ENCODE data around the gene PRELP. TPM values are rescaled to one million over a fixed set of nuclear protein-coding genes. Genes with fewer than 3 reads are reported as not detected.

PRELP gene
- total and polyA plus RNA-seq, 9 of the 15 experiments (the other 6 are each of a cell fraction or from before 2014, with no cell fraction given), result 0.04 TPM; not detected in 8

GRCh38 chr1:203507759-203508158 is 32.2 kb downstream of the PRELP start:
- peaks cover 2% of the 10 kb centered on the region; the same call in 1 of the 2 replicates for H4K20me1 ChIP-seq (replicated peaks; ENCODE audit: control insufficient read depth, insufficient read depth, low read length)
- DNase-seq (ENCODE audit: extremely low read depth in 1 of 4, low spot score in 3 of 4) (no peak), FAIRE-seq (no peak), ATAC-seq (no peak)
- no peaks in the 10 kb centered on the region for H3K36me3 ChIP-seq (ENCODE audit: control insufficient read depth, insufficient read depth, low read length)
- H3K9me1 ChIP-seq (ENCODE audit: control insufficient read depth, insufficient read depth, low read length), result no peaks in the 10 kb centered on the region
- ChIA-PET CTCF (ENCODE audit: low intra/inter-chr PET ratio) (no interaction called here), POLR2A (interaction anchor here (0.6 to 1.1 kb wide), 2 partner anchors 12 to 833 kb away, joined by 3 to 5 read pairs; no protein-coding TSS in a partner anchor)
- H3K27ac ChIP-seq (ENCODE audit: extremely low read depth, low read depth, low read length), result no peak overlapping the region
- no peak overlapping the region for H3K9ac ChIP-seq (ENCODE audit: insufficient read depth in 1 of 2, low read depth in 2 of 2, low read length in 2 of 2)
- H3K4me1 ChIP-seq (replicated peaks in 1 of 2; ENCODE audit: control insufficient read depth in 2 of 2, insufficient read depth in 2 of 2, low read length in 2 of 2), result no peaks in the 10 kb centered on the region
- intact Hi-C loops (cut with micrococcal nuclease), result loop anchor here (5.0 kb wide), 1 partner anchor 620 kb away; no protein-coding TSS in a partner anchor
- in situ Hi-C loops (cut with MboI), result loop anchor here (5.0 kb wide), 1 partner anchor 195 kb away; no protein-coding TSS in a partner anchor
- peaks cover 35 to 67% of the 10 kb centered on the region in 2 experiments for H3K27me3 ChIP-seq (ENCODE audit: control insufficient read depth in 2 of 2, insufficient read depth in 2 of 2, low read length in 2 of 2)
- H2AFZ ChIP-seq (ENCODE audit: low read depth, low read length), result no peak overlapping the region
- no peaks in the 10 kb centered on the region for H3K79me2 ChIP-seq (ENCODE audit: control insufficient read depth, insufficient read depth, low read length)
- 0% methylated on average over 1 of the region's 1 CpG for WGBS (ENCODE audit: insufficient coverage, low coverage, missing lambda C conversion rate)
- H3K4me3 ChIP-seq, result no peak overlapping the region
- no TSS peak for BruUV-seq (replicated peaks)
- no peak overlapping the region for H3K4me2 ChIP-seq (ENCODE audit: insufficient read depth, low read length)
- H3K9me3 ChIP-seq (replicated peaks; ENCODE audit: control insufficient read depth, insufficient read depth, low read depth, low read length), result no peaks in the 10 kb centered on the region; the same call in 1 of the 2 replicates
- TF ChIP-seq SMARCB1 (IDR thresholded peaks at IDR 0.05; ENCODE audit: insufficient read length, low read depth), result no peak
- TF ChIP-seq ZNF655 (CRISPR knock-in tag; IDR thresholded peaks at IDR 0.05), result no peak
- TF ChIP-seq PBX2 (CRISPR knock-in tag; IDR thresholded peaks at IDR 0.05; ENCODE audit: low read depth), result no peak
- no peak for TF ChIP-seq PBX2 (tag; conservative IDR thresholded peaks at IDR 0.05; ENCODE audit: low read depth)
- TF ChIP-seq SMARCA5 (IDR thresholded peaks at IDR 0.05), result no peak
- TF ChIP-seq GTF2B (IDR thresholded peaks at IDR 0.05; ENCODE audit: extremely low read depth, insufficient read length), result no peak
- no peak for TF ChIP-seq FOXP4 (CRISPR knock-in tag; IDR thresholded peaks at IDR 0.05; ENCODE audit: borderline replicate concordance)
- TF ChIP-seq KAT7 (CRISPR knock-in tag; IDR thresholded peaks at IDR 0.05; ENCODE audit: borderline replicate concordance), result no peak
- TF ChIP-seq ZBTB1 (CRISPR knock-in tag; IDR thresholded peaks at IDR 0.05; ENCODE audit: borderline replicate concordance, low read depth), result no peak
- no peak for TF ChIP-seq MLLT1 (IDR thresholded peaks at IDR 0.05)
- no peak for TF ChIP-seq ATF6 (CRISPR knock-in tag; IDR thresholded peaks at IDR 0.05)
